Measurements from ENCODE around the gene HDAC9.

DNA sequence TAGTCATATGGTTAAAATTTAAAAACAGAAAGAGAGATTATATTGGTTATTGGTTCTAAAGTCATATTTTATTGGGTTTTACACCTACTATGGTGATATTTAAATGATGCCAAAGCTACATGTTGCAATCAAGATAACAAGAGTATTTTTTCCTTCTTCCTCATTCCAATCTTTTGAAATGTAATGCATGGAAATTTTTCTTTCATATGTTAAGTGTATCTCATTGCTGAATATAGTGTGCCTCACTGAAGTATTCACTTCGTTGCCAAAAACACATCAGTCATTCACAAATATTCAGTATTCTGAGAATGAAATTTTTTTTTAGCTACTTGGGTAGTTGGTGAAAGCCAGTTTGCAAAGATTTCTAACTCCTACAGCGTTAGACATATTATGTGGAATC lies 19.5 kb downstream of the HDAC9 start:
- TF ChIP-seq, protein P1, sequence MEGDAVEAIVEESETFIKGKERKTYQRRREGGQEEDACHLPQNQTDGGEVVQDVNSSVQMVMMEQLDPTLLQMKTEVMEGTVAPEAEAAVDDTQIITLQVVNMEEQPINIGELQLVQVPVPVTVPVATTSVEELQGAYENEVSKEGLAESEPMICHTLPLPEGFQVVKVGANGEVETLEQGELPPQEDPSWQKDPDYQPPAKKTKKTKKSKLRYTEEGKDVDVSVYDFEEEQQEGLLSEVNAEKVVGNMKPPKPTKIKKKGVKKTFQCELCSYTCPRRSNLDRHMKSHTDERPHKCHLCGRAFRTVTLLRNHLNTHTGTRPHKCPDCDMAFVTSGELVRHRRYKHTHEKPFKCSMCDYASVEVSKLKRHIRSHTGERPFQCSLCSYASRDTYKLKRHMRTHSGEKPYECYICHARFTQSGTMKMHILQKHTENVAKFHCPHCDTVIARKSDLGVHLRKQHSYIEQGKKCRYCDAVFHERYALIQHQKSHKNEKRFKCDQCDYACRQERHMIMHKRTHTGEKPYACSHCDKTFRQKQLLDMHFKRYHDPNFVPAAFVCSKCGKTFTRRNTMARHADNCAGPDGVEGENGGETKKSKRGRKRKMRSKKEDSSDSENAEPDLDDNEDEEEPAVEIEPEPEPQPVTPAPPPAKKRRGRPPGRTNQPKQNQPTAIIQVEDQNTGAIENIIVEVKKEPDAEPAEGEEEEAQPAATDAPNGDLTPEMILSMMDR (IDR thresholded peaks at IDR 0.05), result no peak
- no peak for TF ChIP-seq POLR2A (IDR thresholded peaks at IDR 0.05)

Data from vagina (tissue), 2 donors.